Osteoblast (primary cell): Measurements from ENCODE around the gene PRKACA. TPM values are rescaled to one million over a fixed set of nuclear protein-coding genes. Genes with fewer than 3 reads are reported as not detected.

Source experiments
- DNase-seq: peaks from one replicate; pipeline ENCODE4 v3.0.0; 2011; ENCODE audit warnings: low spot score, mixed read lengths; ENCODE audit not compliant: insufficient read length; ENCODE audit errors: missing footprints
- H2AFZ ChIP-seq: 2 replicates; pipeline ENCODE4 v1.6.0; 2011; ENCODE audit warnings: mild to moderate bottlenecking, low read length
- H3K27ac ChIP-seq: 2 replicates; pipeline ENCODE4 v1.5.1; 2011; ENCODE audit warnings: mild to moderate bottlenecking, low read depth, low read length, moderate library complexity
- H3K27me3 ChIP-seq: 2 replicates; pipeline ENCODE4 v1.6.0; 2012; ENCODE audit warnings: mild to moderate bottlenecking, control low read depth, inconsistent platforms, low read length, moderate library complexity; ENCODE audit not compliant: insufficient read depth
- H3K36me3 ChIP-seq: 2 replicates; pipeline ENCODE4 v1.5.1; 2011; ENCODE audit warnings: mild to moderate bottlenecking, low read length, control low read depth, moderate library complexity; ENCODE audit not compliant: insufficient read depth
- H3K4me1 ChIP-seq: 2 replicates; pipeline ENCODE4 v1.5.1; 2011; ENCODE audit warnings: mild to moderate bottlenecking, low read length, control low read depth, moderate library complexity; ENCODE audit not compliant: insufficient read depth
- H3K4me2 ChIP-seq: 2 replicates; pipeline ENCODE4 v1.6.0; 2011; ENCODE audit warnings: mild to moderate bottlenecking, low read length; ENCODE audit not compliant: insufficient read depth
- H3K4me3 ChIP-seq: fragments of 200-600 bp; sonication (generic); 3 replicates; pipeline ENCODE4 v1.5.1; 2012; ENCODE audit warnings: mild to moderate bottlenecking, low read length, inconsistent platforms; ENCODE audit not compliant: insufficient read depth
- H3K79me2 ChIP-seq: 2 replicates; pipeline ENCODE4 v1.6.0; 2012; ENCODE audit warnings: mild to moderate bottlenecking, low read length, control low read depth, inconsistent platforms; ENCODE audit not compliant: insufficient read depth
- H3K9me3 ChIP-seq: 2 replicates; pipeline ENCODE4 v1.5.1; 2011; ENCODE audit warnings: low read depth, low read length, control low read depth
- H4K20me1 ChIP-seq: 2 replicates; pipeline ENCODE4 v1.6.0; 2012; ENCODE audit warnings: mild to moderate bottlenecking, low read length, control low read depth; ENCODE audit not compliant: insufficient read depth
- total RNA-seq: library from RNA; depleted of rRNA; stranded (reverse); fragments of >200 nt; gene quantifications from 2 replicates; pipeline ENCODE4 v1.2.3, GENCODE V29; 2012
- TF ChIP-seq, protein P1 (sequence below): IDR thresholded peaks from 2 replicates; pipeline ENCODE4 v1.5.1; 2011; ENCODE audit warnings: mild to moderate bottlenecking, low read depth, low read length, moderate library complexity; ENCODE audit errors: extremely low read depth

PRKACA gene
- total RNA-seq, 1 donor, result 45.6 TPM

DNA sequence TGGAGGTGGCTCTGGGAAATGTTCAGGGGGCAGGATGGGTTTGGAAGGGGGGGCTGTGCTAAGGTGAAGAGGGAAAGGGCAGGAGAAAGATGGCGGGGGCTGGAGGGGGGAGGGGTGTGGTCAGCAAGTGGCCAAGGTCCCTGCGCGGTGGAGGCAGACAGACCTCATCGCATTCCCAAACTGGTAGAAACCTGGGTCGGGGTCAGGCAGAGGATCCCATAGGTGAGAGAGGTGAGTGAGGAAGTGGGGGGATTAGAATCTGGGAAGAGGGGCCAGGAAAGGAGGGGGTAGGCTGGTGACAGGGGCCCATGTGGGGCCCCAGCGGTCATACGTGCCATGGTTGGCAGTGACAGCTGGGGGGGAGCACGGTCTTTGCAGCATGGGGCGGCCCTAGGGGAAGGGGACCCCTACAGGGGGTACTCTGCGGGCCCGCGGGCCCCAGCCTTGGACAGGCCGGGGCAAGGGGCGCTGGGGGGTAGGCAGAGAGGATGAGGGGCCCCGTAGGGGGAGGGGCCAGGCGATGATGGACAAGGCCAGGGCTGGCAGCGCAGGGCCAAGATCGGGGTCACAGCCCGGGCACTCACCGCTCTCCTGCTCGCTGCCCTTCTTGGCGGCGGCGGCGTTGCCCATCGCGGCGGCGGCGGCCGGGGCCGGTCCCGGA lies 514 bp downstream of the PRKACA start:
- Histone ChIP-seq H2AFZ (no peak overlapping the region), H3K9me3 (no peaks in the 10 kb centered on the region), H3K4me3 (peak overlapping the region; percentile 91), H3K36me3 (no peaks in the 10 kb centered on the region), H3K27me3 (no peaks in the 10 kb centered on the region), H3K4me1 (peaks cover 48% of the 10 kb centered on the region), H3K4me2 (peak overlapping the region; percentile 84), H3K27ac (peak overlapping the region; percentile 40), H4K20me1 (peaks cover 10% of the 10 kb centered on the region), H3K79me2 (peaks cover 53% of the 10 kb centered on the region)
- TF ChIP-seq, protein P1, sequence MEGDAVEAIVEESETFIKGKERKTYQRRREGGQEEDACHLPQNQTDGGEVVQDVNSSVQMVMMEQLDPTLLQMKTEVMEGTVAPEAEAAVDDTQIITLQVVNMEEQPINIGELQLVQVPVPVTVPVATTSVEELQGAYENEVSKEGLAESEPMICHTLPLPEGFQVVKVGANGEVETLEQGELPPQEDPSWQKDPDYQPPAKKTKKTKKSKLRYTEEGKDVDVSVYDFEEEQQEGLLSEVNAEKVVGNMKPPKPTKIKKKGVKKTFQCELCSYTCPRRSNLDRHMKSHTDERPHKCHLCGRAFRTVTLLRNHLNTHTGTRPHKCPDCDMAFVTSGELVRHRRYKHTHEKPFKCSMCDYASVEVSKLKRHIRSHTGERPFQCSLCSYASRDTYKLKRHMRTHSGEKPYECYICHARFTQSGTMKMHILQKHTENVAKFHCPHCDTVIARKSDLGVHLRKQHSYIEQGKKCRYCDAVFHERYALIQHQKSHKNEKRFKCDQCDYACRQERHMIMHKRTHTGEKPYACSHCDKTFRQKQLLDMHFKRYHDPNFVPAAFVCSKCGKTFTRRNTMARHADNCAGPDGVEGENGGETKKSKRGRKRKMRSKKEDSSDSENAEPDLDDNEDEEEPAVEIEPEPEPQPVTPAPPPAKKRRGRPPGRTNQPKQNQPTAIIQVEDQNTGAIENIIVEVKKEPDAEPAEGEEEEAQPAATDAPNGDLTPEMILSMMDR, result no peak
- peak; percentile 73 for DNase-seq

DNA sequence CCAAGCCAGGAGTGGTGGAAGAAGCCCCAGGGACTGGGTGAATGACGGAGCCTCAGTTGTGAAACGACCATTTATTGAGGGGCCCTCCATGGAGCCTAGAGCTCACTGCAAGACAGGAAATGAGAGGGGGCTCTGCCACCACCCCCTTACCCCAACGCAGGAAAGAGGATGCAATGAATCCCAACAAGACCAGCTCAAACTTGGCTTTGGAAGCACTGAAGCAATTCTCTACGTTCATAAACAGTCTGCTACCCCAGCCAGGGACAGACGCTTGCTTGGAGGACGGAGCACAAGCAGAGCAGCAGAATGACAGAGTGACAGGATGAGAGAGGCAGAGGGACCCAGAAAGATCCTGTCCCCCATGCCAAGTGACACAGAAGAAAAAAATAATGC lies 1.0 kb downstream of the PRKACA start:
- Histone ChIP-seq H3K79me2 (peaks cover 59% of the 10 kb centered on the region), H3K9me3 (no peaks in the 10 kb centered on the region), H3K4me3 (peak overlapping the region; percentile 91), H3K4me2 (peak overlapping the region; percentile 84), H3K27ac (peak overlapping the region; percentile 40), H3K36me3 (peaks cover 2% of the 10 kb centered on the region), H3K4me1 (peaks cover 48% of the 10 kb centered on the region), H3K27me3 (no peaks in the 10 kb centered on the region), H2AFZ (no peak overlapping the region), H4K20me1 (peaks cover 10% of the 10 kb centered on the region)
- TF ChIP-seq, protein P1, result no peak
- DNase-seq, result peak; percentile 31

DNA sequence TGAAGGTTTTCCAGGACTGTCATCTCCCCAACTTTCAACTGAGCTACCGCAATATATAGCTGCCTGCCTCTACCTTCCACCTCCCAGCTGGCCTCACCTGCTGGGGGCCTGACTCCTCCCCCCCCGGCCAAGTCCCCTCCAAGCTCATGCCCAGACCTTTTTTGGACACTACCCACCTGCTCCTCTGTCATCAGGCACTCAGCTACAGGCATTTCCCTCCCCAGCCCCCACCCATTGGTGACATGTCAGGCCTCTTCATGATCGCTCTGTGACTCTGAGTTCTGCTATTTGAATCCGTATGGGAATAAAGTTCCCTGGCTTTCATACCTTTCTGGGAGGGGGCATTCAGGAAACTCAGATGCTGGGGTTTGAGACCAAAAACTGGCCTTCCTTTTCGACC lies 1.8 kb downstream of the PRKACA start:
- TF ChIP-seq, protein P1, result no peak
- H3K4me2 ChIP-seq, result peak overlapping the region; percentile 84
- no peaks in the 10 kb centered on the region for H3K9me3 ChIP-seq

DNA sequence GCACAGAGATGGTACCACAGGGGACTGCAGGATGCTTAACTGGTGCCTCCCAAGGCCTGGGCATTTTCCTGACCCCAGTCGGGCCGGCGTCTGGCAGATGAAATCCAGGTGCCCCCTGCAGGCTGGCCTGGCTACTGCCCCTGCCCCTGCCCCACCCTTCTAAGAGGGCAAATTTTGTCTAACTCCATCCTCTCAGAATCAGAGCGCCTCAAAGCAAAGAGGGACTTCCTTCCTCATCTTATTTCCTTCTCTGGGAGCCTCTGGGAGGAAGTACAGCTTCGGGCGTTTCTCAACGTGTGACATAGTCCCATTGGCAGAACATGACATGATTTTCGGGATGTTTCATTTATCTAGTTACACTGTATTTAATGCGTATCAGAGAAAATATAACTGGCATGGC lies 2.7 kb downstream of the PRKACA start:
- H2AFZ ChIP-seq, result no peak overlapping the region
- H3K9me3 ChIP-seq, result no peaks in the 10 kb centered on the region
- TF ChIP-seq, protein P1, result peak; percentile 46
- H4K20me1 ChIP-seq, result peaks cover 10% of the 10 kb centered on the region
- peak; percentile 92 for DNase-seq
- no peak overlapping the region for H3K27ac ChIP-seq
- H3K27me3 ChIP-seq, result no peaks in the 10 kb centered on the region
- peaks cover 74% of the 10 kb centered on the region for H3K79me2 ChIP-seq
- H3K4me1 ChIP-seq, result peaks cover 48% of the 10 kb centered on the region
- H3K4me2 ChIP-seq, result no peak overlapping the region
- H3K4me3 ChIP-seq, result no peak overlapping the region
- H3K36me3 ChIP-seq, result peaks cover 6% of the 10 kb centered on the region

More for the DNA sequence above, 1.8 kb downstream of the PRKACA start:
- H2AFZ ChIP-seq, result no peak overlapping the region
- peaks cover 48% of the 10 kb centered on the region for H3K4me1 ChIP-seq
- peaks cover 6% of the 10 kb centered on the region for H3K36me3 ChIP-seq
- H4K20me1 ChIP-seq, result peaks cover 10% of the 10 kb centered on the region
- H3K4me3 ChIP-seq, result peak overlapping the region; percentile 91
- H3K27me3 ChIP-seq, result no peaks in the 10 kb centered on the region
- peak overlapping the region; percentile 40 for H3K27ac ChIP-seq
- peaks cover 65% of the 10 kb centered on the region for H3K79me2 ChIP-seq
- peak; percentile 9 for DNase-seq
